HL-60 (cell line): ENCODE data around the gene ESR2.

Source experiments
- DNase-seq, 2 experiments: peaks; one replicate each; pipeline ENCODE4 v3.0.0-alpha.2; 2010 to 2020; ENCODE audit warnings: low read depth in 1 of 2, low spot score in 1 of 2
- H3K27ac ChIP-seq: fragments of 250-450 bp; sonication (Bioruptor Pico); replicated peaks from 2 replicates; pipeline ENCODE4 v1.5.1; 2020; ENCODE audit warnings: mild to moderate bottlenecking, moderate library complexity
- H3K27me3 ChIP-seq: fragments of 250-450 bp; sonication (Bioruptor Pico); 2 replicates; pipeline ENCODE4 v1.5.1; 2021; ENCODE audit warnings: mild to moderate bottlenecking, moderate library complexity; ENCODE audit not compliant: insufficient read depth, poor library complexity, severe bottlenecking
- H3K4me3 ChIP-seq: replicated peaks from 2 replicates; pipeline ENCODE4 v1.5.1; 2011; ENCODE audit warnings: mild to moderate bottlenecking, control low read depth, low read length; ENCODE audit not compliant: insufficient read depth
- CTCF ChIP-seq: IDR thresholded peaks from one replicate; pipeline ENCODE4 v1.5.1; 2011; ENCODE audit warnings: low read length, control low read depth, inconsistent platforms; ENCODE audit not compliant: insufficient read depth
- GABPA ChIP-seq: IDR thresholded peaks from 2 replicates; pipeline ENCODE4 v1.6.1; 2012; ENCODE audit warnings: low read depth
- POLR2AphosphoS5 ChIP-seq: IDR thresholded peaks from 2 replicates; pipeline ENCODE4 v1.6.1; 2012; ENCODE audit warnings: low read depth
- REST ChIP-seq: IDR thresholded peaks from 2 replicates; pipeline ENCODE4 v1.6.1; 2012; ENCODE audit warnings: low read depth; ENCODE audit not compliant: insufficient replicate concordance
- SPI1 ChIP-seq: IDR thresholded peaks from 2 replicates; pipeline ENCODE4 v1.6.1; 2012; ENCODE audit warnings: low read depth, mild to moderate bottlenecking, borderline replicate concordance

Gene ESR2

GRCh38 chr14:64114166-64114565 is 180.0 kb downstream of the ESR2 start:
- Histone ChIP-seq H3K4me3 (no peak overlapping the region), H3K27ac (no peak overlapping the region)
- DNase-seq: peak; percentile 2 to 8

GRCh38 chr14:64112867-64113678 is 181.1 kb downstream of the ESR2 start:
- Histone ChIP-seq H3K27ac (no peak overlapping the region), H3K27me3 (no peaks in the 10 kb centered on the region), H3K4me3 (no peak overlapping the region)
- TF ChIP-seq SPI1: no peak
- TF ChIP-seq REST: no peak
- TF ChIP-seq GABPA: no peak
- TF ChIP-seq CTCF: no peak
- no peak for TF ChIP-seq POLR2AphosphoS5
- DNase-seq: no peak

More at GRCh38 chr14:64114166-64114565, 180.0 kb downstream of the ESR2 start:
- TF ChIP-seq CTCF (no peak), POLR2AphosphoS5 (no peak), REST (no peak), SPI1 (no peak), GABPA (no peak)
- H3K27me3 ChIP-seq: no peaks in the 10 kb centered on the region

GRCh38 chr14:64110802-64111201 is 183.4 kb downstream of the ESR2 start:
- no peak for TF ChIP-seq GABPA
- TF ChIP-seq SPI1: no peak
- TF ChIP-seq CTCF: no peak
- TF ChIP-seq POLR2AphosphoS5: no peak
- TF ChIP-seq REST: no peak
- Histone ChIP-seq H3K4me3 (no peak overlapping the region), H3K27ac (no peak overlapping the region), H3K27me3 (no peaks in the 10 kb centered on the region)
- DNase-seq: no peak
